ACHN (cell line): ENCODE measurements around the gene DGCR2.
"Not testable (repeated sequence)": the region's sequence is repeated elsewhere in the genome, so short reads cannot be mapped to it uniquely, and the experiment has no call there.

ENCODE experiments used
- DNase-seq: peaks from one replicate; pipeline ENCODE4 v3.0.0-alpha.2; 2015
- in situ Hi-C: cut with HindIII; loops from 2 replicates; pipeline ENCODE4 v1.10.0; 2017; ENCODE audit warnings: low sequenced_read_pairs, low pct_ligation_motif_present, low pct_unique_long_range_greater_than_20kb

Gene DGCR2

DNA sequence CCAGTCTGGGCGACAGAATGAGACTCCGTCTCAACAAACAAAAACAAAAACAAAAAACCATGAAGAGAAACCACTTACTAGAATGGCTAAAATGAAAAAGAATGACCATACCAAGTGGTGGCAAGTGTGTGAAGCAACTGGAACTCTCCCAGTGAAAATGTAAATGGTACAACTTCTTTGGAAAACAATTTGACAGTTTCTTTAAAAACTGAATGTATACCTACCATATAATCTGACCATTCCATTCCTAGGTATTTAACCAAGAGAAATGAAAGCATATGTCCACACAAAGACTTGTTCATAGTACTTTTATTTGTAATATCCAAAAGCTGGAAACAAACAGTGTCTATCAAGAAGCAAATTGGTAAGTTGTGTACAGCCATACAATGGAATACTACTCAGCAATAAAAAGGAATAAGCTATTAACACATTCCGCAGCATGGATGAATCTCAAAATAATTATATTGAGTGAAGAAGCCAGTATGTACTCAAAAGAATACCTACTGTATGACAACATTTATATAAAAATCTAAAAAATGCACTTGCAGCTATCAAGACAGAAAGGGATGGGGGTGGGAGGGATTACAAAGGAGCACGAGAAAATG, 27.7 kb downstream of the DGCR2 start:
- no peak for DNase-seq
- in situ Hi-C loops: no loop called here

GRCh38 chr22:19092725-19093124, 29.5 kb downstream of the DGCR2 start:
- in situ Hi-C loops: no loop called here
- DNase-seq: no peak

- DNase-seq: no peak
- in situ Hi-C loops: no loop called here
Measured at GRCh38 chr22:19090586-19091127, 31.6 kb downstream of the DGCR2 start.

DNA sequence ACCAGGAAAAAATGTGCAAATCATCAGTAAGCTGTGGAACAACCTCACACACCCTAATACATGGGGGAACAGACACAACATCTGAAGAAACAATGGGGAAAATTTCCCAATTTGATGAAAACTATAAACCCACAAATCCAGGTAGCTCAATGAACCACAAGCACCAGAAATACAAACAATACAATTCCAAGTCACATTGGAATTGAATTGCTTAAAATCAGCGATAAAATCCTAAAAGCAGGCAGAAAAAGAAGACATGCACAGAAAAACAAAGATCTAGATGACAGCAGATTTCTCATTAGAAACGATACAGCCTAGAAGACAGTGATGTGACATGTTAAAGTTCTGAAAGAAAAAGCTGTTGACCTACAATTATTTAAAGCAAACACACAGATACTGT, 32.0 kb downstream of the DGCR2 start:
- DNase-seq: no peak
- in situ Hi-C loops: no loop called here

GRCh38 chr22:19088866-19089595, 33.2 kb downstream of the DGCR2 start:
- DNase-seq: no peak
- in situ Hi-C loops: no loop called here

- in situ Hi-C loops: no loop called here
- no peak for DNase-seq
Measured at GRCh38 chr22:19086896-19087295, 35.3 kb downstream of the DGCR2 start.

- no peak for DNase-seq
- in situ Hi-C loops: no loop called here
Measured at GRCh38 chr22:19086417-19086816, 35.8 kb downstream of the DGCR2 start.

DNA sequence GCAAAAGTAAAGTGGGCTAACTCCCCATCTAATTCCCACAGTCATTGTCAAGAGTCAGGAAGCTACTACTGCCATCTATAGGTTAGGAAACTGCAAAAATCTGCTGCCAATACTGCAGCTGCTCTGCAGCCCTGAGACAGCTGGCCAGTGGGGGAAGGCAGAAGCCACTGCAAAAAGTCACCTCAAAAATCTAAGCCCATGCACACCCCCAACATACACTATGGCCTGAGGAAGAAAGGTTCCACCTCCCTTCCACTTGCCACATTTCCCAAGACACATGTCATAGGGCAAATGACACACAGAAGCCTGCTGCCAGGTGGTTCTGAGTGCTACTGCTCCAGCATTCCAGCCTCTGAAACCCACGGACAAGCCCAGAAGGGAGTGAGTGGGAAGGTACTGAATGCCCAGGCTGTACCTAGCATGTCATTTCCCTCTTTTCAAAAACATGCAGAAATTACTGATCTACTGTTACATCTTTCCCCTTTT, 36.9 kb downstream of the DGCR2 start:
- in situ Hi-C loops: no loop called here
- peak; percentile 46 for DNase-seq

- DNase-seq, in situ Hi-C loops: not testable (repeated sequence)
Measured at GRCh38 chr22:19084586-19084985, 37.6 kb downstream of the DGCR2 start.

GRCh38 chr22:19084126-19084525, 38.1 kb downstream of the DGCR2 start:
- in situ Hi-C loops, DNase-seq: not testable (repeated sequence)

DNA sequence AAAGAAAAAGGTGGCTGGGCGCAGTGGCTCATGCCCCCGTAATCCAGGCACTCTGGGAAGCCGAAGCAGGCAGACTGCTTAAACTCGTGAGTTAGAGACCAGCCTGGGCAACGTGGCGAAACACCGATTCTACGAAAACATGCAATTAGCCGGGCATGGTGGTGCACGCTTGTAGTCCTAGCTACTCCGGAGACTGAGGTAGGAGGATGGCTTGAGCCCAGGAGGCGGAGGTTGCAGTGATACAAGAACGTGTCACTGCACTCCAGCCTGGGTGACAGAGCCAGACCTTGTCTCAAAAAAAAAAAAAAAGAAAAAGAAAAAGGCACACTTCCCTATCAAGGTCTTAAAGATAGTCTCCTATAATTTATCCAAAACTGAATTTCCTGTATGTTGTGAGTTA, 39.4 kb downstream of the DGCR2 start:
- DNase-seq: no peak
- in situ Hi-C loops: no loop called here

DNA sequence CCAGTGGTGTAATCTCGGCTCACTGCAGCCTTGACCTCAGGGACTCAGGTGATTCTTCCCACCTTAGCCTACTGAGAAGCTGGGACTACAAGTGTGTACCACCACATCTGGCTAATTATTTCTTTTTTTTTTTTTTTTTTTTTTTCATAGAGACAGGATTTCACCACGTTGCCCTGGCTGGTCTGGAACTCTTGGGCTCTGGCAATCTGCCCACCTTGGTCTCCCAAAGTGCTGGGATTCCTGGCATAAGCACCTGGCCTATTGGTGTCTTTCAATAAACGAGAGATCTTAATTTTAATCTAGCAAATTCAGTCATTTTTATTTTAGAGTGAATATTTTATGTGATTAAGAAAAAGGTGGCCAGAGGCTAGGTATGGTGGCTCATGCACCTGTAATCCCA, 40.1 kb downstream of the DGCR2 start:
- no peak for DNase-seq
- in situ Hi-C loops: no loop called here

DNA sequence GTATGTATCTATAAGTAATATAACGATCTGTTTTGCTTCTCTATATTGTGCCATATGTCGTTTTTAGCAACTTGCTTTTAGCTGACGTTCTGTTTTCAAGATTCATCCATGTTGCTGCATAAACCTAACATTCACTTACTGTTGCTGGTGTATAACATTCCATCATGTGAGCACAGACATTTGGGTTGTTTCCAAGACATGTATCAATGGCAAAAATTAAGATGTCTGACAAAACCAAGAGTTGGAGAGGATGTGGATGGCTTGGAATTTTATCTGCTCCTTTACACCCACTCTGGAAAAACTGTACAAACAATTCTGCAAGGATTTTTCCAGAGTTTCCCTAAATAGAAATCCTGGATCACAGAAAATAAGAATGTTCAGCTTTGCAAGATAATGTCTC, 40.9 kb downstream of the DGCR2 start:
- in situ Hi-C loops: no loop called here
- DNase-seq: no peak

DNA sequence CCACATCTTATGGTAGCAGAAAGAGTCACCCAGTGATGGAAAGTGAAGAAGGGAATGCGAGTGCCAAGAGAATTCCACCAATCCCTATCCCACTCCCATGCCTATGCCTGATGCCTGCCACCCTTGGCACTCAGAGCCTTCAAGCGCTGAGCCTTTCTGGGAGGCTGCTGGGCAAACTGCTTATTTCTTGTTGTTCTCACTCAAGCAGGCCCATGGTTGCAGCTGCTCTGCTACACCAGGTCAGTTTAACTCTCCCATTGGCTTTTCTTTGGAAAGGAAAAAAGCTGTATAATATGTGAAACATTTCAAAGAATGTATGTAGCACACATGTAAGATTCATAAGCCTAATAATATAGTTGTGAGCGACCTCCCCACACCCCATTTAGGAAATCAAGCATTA, 41.4 kb downstream of the DGCR2 start:
- in situ Hi-C loops: no loop called here
- DNase-seq: no peak

DNA sequence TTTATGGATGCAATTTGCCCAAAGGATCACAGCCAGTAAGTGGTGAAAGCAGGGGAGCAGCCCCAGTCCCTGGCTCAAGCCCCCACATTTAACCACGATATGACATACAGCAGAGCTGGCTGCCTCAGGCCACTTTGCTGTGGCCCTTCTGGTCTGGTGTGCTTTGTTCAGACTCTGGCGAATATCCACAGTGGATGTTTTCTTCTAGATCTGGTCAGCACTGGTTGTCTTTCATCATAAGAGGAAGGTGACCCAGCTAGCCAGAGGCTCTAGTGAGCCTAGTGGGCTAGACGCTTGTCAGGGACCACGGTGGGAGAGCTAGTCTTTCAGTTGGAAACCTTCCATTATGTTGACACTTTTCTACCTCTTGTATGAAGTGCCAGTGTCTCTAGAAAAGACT, 42.5 kb downstream of the DGCR2 start:
- no peak for DNase-seq
- in situ Hi-C loops: no loop called here

DNA sequence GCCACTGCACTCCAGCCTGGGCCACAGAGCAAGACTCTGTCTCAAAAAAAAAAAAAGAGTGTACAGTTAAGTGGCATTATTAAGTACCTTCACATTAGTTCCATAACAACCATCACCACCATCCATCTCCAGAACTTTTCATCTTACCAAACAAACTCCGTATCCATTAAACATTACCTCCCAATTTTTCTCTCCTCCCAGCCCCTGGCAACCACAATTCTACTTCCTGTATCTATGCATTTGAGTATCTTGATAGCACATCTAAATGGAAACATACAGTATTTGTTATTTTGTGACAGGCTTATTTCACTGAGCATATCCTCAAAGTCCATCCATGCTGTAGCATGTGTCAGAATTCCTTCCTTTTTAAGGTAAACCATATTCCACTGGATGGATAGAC, 46.8 kb downstream of the DGCR2 start:
- DNase-seq: no peak
- in situ Hi-C loops: no loop called here

DNA sequence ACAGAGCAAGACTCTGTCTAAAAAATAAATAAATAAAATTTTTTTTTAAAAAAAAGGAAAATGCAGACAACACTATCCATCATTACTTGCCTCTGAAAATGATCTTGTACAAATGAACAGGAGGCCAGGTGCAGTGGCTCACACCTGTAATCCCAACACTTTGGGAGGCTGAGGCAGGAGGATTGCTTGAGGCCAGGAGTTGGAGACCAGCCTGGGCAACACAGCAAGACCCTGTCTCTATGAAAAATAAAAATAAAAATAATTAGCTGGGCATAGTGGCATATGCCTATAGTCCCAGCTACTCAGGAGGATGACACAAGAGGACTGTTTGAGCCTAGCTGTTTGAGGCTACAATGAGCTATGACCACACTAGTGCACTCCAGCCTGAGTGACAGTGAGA, 49.4 kb downstream of the DGCR2 start:
- DNase-seq, in situ Hi-C loops: not testable (repeated sequence)

DNA sequence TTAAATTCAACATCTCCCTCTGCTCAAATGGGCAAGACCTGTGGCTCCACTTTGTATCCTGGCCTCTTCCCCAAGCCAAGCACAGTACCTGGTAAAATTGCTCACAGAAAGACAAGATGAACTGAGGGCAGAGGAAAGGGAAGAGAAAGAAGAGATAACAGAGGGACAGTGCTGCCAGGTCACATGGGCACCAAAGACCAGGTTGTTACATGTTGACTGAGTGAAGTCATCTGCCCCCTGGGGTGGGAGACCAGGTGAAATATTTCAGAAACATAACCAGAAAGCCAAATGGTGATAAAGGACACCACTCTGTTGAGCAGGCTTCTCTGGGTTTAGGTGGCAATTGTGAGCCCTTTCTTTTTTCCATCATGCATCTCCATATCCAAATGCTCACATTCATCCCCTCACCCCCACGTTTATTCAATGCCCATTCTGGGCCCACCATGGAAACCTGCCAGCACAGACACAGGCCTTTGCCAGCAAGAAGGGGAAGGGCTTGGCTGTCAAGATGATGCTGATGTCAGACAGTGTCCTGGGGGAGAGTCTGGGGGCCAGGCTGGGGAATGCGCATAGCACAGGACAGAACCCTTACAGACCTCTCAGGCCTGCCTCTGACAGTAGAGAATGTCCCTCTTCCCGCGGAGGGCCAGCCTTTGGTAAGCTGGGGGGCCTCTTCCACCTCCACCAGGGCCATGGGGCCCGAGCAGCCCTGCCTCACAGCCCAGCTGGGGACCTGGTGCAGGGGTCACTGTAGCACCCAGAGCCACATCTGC, 51.6 kb downstream of the DGCR2 start:
- in situ Hi-C loops: no loop called here
- DNase-seq: no peak

GRCh38 chr22:19069451-19069850, 52.8 kb downstream of the DGCR2 start:
- in situ Hi-C loops: no loop called here

More at GRCh38 chr22:19069451-19069850, 52.8 kb downstream of the DGCR2 start:
- no peak for DNase-seq
